Loucy (cell line): ENCODE measurements around the gene TRIO.

Experiments
- EZH2phosphoT487 ChIP-seq: fragments of 200-600 bp; IDR thresholded peaks from 2 replicates; pipeline ENCODE4 v1.6.1; 2018; ENCODE audit warnings: antibody characterized with exemption, mild to moderate bottlenecking, moderate library complexity, borderline replicate concordance
- TF ChIP-seq, protein P1 (sequence below): fragments of 200-600 bp; sonication (generic); conservative IDR thresholded peaks from 2 replicates; pipeline ENCODE4 v1.5.1; 2014; ENCODE audit warnings: mild to moderate bottlenecking, antibody characterized with exemption, low read length

DNA sequence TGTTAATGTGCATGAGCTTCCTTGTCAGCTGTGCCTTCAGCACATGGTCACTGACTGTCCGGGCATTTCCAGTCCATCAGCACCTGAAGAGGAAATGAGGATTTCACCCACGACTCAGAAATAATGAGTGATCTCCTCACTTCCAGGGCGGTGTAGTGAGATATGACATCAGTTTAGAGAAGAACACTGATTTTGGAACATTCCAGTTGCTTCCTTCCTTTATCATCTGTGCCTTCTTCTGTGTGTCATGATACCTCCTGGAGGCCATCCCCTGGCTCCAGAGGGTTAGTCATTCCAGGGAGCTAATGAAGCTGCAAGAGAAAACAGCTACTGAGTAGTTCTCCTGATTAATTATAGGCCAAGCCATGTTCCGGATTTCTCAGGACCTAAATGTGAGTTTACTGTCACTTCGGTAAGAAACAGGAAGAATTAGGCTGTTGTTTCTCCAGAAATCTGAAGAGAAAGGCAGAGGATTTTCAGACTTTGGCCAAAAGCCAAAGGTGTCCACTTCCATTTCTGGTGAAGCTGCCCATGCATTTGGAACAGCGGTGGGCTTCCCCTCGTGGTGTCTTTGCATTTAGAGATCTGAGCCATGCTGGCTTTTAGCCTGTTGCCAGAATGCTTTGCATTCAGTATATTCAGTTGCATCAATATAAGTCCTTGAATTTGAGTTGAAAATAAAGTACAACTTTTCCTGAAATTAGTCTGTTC, 277.1 kb downstream of the TRIO start:
- TF ChIP-seq, protein P1, sequence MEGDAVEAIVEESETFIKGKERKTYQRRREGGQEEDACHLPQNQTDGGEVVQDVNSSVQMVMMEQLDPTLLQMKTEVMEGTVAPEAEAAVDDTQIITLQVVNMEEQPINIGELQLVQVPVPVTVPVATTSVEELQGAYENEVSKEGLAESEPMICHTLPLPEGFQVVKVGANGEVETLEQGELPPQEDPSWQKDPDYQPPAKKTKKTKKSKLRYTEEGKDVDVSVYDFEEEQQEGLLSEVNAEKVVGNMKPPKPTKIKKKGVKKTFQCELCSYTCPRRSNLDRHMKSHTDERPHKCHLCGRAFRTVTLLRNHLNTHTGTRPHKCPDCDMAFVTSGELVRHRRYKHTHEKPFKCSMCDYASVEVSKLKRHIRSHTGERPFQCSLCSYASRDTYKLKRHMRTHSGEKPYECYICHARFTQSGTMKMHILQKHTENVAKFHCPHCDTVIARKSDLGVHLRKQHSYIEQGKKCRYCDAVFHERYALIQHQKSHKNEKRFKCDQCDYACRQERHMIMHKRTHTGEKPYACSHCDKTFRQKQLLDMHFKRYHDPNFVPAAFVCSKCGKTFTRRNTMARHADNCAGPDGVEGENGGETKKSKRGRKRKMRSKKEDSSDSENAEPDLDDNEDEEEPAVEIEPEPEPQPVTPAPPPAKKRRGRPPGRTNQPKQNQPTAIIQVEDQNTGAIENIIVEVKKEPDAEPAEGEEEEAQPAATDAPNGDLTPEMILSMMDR = no peak
- TF ChIP-seq EZH2phosphoT487 = no peak
